ENCODE data around the gene DEF6. TPM values are rescaled to one million over a fixed set of nuclear protein-coding genes. Genes with fewer than 3 reads are reported as not detected.

DEF6 gene
- total RNA-seq, 1 experiment from 2014 or later: 5.7 TPM

DNA sequence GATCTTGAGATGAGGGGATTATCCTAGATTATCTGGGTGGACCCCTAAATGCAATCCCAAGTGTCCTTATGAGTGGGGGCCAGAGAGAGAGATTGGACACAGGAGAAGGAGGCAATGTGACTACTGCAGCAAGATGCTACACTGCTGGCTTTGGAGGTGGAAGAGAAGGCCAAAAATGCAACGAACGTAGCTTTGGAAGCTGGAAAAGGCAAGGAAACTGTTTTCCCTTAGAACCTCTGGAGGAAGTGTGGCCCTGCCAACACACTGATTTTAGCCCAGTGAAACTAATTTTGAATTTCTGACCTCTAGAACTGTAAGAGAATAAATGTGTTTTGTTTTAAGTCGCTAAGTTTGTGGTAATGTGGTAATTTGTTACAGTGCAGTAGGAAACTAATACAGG lies 60.5 kb downstream of the DEF6 start:
- Mint-ChIP-seq H3K4me1 (ENCODE audit: low read depth, unreplicated experiment) (peaks cover 8% of the 10 kb centered on the region), H3K27me3 (ENCODE audit: insufficient read depth, unreplicated experiment) (no peaks in the 10 kb centered on the region), H3K36me3 (ENCODE audit: insufficient read depth, unreplicated experiment) (peaks cover 13% of the 10 kb centered on the region), H3K9me3 (ENCODE audit: unreplicated experiment) (no peaks in the 10 kb centered on the region), H3K4me3 (ENCODE audit: unreplicated experiment) (no peak overlapping the region), H3K27ac (ENCODE audit: unreplicated experiment) (no peak overlapping the region)
- intact Hi-C loops (cut with micrococcal nuclease; ENCODE audit: unreplicated experiment): no loop called here
- no peak for DNase-seq
- TF ChIP-seq, protein P1, sequence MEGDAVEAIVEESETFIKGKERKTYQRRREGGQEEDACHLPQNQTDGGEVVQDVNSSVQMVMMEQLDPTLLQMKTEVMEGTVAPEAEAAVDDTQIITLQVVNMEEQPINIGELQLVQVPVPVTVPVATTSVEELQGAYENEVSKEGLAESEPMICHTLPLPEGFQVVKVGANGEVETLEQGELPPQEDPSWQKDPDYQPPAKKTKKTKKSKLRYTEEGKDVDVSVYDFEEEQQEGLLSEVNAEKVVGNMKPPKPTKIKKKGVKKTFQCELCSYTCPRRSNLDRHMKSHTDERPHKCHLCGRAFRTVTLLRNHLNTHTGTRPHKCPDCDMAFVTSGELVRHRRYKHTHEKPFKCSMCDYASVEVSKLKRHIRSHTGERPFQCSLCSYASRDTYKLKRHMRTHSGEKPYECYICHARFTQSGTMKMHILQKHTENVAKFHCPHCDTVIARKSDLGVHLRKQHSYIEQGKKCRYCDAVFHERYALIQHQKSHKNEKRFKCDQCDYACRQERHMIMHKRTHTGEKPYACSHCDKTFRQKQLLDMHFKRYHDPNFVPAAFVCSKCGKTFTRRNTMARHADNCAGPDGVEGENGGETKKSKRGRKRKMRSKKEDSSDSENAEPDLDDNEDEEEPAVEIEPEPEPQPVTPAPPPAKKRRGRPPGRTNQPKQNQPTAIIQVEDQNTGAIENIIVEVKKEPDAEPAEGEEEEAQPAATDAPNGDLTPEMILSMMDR (IDR thresholded peaks at IDR 0.05; ENCODE audit: insufficient read depth in 1 of 2, low read depth in 1 of 2, low read length in 1 of 2, severe bottlenecking in 1 of 2, unreplicated experiment in 1 of 2): no peak
- no peak overlapping the region for H3K4me3 ChIP-seq (ENCODE audit: low read depth, low read length)
- no TSS peak for BruUV-seq (replicated peaks)
- H3K36me3 ChIP-seq (ENCODE audit: control insufficient read depth, insufficient read depth, low read length): no peaks in the 10 kb centered on the region
- POLR2A ChIA-PET: no interaction called here
- no peaks in the 10 kb centered on the region for H3K27me3 ChIP-seq (replicated peaks; ENCODE audit: control insufficient read depth, insufficient read depth, low read length)
- H3K9me3 ChIP-seq: no peaks in the 10 kb centered on the region
- CTCF ChIA-PET: interaction anchor here (0.7 kb wide), 1 partner anchor 107 kb away, joined by 4 read pairs; no protein-coding TSS in a partner anchor
- H3K4me1 ChIP-seq: peaks cover 12% of the 10 kb centered on the region; the same call in 1 of the 2 replicates

DNA sequence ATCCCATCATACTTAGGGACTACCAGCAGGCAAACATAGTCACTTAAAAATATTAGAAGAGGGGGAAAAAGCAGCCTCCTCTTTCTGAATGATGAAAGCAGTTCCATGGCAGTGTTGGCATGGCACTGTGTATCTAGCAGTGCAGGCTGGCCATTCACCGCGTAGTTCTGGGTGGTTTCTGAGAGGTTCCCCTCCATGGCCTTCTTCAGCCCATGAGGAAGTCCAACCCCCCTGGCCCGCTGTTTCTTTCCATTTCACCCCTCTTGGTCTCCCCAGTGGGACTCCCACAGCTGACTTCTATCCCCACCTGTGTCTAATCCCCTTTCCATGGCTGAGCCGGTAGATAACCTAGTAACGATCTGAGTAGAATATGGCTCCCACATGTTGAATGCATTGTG lies 61.7 kb downstream of the DEF6 start:
- Mint-ChIP-seq H3K4me1 (ENCODE audit: low read depth, unreplicated experiment) (peaks cover 8% of the 10 kb centered on the region), H3K36me3 (ENCODE audit: insufficient read depth, unreplicated experiment) (peaks cover 6% of the 10 kb centered on the region), H3K9me3 (ENCODE audit: unreplicated experiment) (no peaks in the 10 kb centered on the region), H3K27me3 (ENCODE audit: insufficient read depth, unreplicated experiment) (no peaks in the 10 kb centered on the region), H3K27ac (ENCODE audit: unreplicated experiment) (no peak overlapping the region), H3K4me3 (ENCODE audit: unreplicated experiment) (no peak overlapping the region)
- Histone ChIP-seq H3K4me1 (peaks cover 12% of the 10 kb centered on the region; the same call in 1 of the 2 replicates), H3K27me3 (replicated peaks; ENCODE audit: control insufficient read depth, insufficient read depth, low read length) (no peaks in the 10 kb centered on the region), H3K36me3 (ENCODE audit: control insufficient read depth, insufficient read depth, low read length) (no peaks in the 10 kb centered on the region), H3K9me3 (no peaks in the 10 kb centered on the region), H3K4me3 (ENCODE audit: low read depth, low read length) (no peak overlapping the region)
- ChIA-PET POLR2A (no interaction called here), CTCF (no interaction called here)
- no TSS peak for BruUV-seq (replicated peaks)
- no peak for DNase-seq
- intact Hi-C loops (cut with micrococcal nuclease; ENCODE audit: unreplicated experiment): no loop called here
- TF ChIP-seq, protein P1 (IDR thresholded peaks at IDR 0.05; ENCODE audit: insufficient read depth in 1 of 2, low read depth in 1 of 2, low read length in 1 of 2, severe bottlenecking in 1 of 2, unreplicated experiment in 1 of 2): no peak

DNA sequence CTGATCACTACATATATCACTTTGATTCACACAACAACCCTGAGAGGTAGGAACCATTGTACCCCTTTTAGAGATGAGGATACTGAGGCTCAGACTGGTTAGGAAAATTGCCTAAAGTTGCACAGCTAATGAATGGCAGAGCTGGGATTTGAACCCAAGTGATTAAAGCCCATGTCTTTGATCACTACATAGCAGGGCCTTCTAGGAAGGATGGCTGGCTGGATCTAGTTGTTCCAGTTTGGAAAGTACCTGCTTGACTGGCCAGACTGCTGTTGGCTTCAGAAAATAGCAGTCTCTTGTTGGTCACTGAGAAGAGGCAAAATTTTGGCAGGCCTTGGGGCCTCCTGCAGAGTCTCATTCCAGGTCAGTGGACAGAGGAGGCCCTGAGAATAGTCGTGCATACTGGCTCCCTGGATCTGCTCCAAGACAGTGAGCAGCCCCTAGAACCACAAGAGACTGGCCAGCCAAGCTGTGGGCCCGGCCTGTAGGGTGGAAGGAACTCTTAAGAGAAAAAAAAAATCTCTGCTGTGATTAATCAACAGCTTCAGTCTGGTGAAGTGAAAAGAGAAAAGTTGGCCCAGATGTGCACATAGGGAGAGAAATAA lies 62.2 kb downstream of the DEF6 start:
- intact Hi-C loops (cut with micrococcal nuclease; ENCODE audit: unreplicated experiment): loop anchor here (1.0 to 2.0 kb wide), 3 partner anchors 42 to 55 kb away; no protein-coding TSS in a partner anchor
- no peaks in the 10 kb centered on the region for H3K36me3 ChIP-seq (ENCODE audit: control insufficient read depth, insufficient read depth, low read length)
- H3K4me1 ChIP-seq: peaks cover 12% of the 10 kb centered on the region; the same call in 1 of the 2 replicates
- BruUV-seq (replicated peaks): no TSS peak
- no peaks in the 10 kb centered on the region for H3K27me3 ChIP-seq (replicated peaks; ENCODE audit: control insufficient read depth, insufficient read depth, low read length)
- Mint-ChIP-seq H3K36me3 (ENCODE audit: insufficient read depth, unreplicated experiment) (peaks cover 6% of the 10 kb centered on the region), H3K4me1 (ENCODE audit: low read depth, unreplicated experiment) (peaks cover 8% of the 10 kb centered on the region), H3K4me3 (ENCODE audit: unreplicated experiment) (no peak overlapping the region), H3K27ac (ENCODE audit: unreplicated experiment) (no peak overlapping the region), H3K9me3 (ENCODE audit: unreplicated experiment) (no peaks in the 10 kb centered on the region), H3K27me3 (ENCODE audit: insufficient read depth, unreplicated experiment) (no peaks in the 10 kb centered on the region)
- H3K9me3 ChIP-seq: no peaks in the 10 kb centered on the region
- POLR2A ChIA-PET: no interaction called here
- no peak for DNase-seq
- H3K4me3 ChIP-seq (ENCODE audit: low read depth, low read length): no peak overlapping the region
- TF ChIP-seq, protein P1 (IDR thresholded peaks at IDR 0.05; ENCODE audit: insufficient read depth in 1 of 2, low read depth in 1 of 2, low read length in 1 of 2, severe bottlenecking in 1 of 2, unreplicated experiment in 1 of 2): no peak
- CTCF ChIA-PET: interaction anchor here (1.0 kb wide), 1 partner anchor 55 kb away, joined by 3 read pairs; no protein-coding TSS in a partner anchor
